HCT116 (cell line): ENCODE measurements around the gene GPC1. TPM values are rescaled to one million over a fixed set of nuclear protein-coding genes. Genes with fewer than 3 reads are reported as not detected.

Experiments used
- ATAC-seq: fragments of 200-7000 bp; cut with Tn5 transposase; 2 replicates; pipeline ENCODE4 v1.9.1; 2020; ENCODE audit warnings: mild to moderate bottlenecking, moderate library complexity
- BruUV-seq: library from RNA; stranded (reverse); fragments of 400-500 nt; replicated peaks from 2 replicates; lab custom pipeline; 2021; lab: Mats Ljungman, UMichigan
- CTCF ChIA-PET: fragments of 300-600 bp; sonication (Branson Sonifier 250); formaldehyde crosslinking; loops from one replicate; lab custom pipeline; 2021; ENCODE audit warnings: antibody characterized with exemption; lab: Charles Lee
- POLR2A ChIA-PET: fragments of 300-600, 350-600 bp; sonication (Branson Sonifier 250); formaldehyde crosslinking; loops from one replicate; lab custom pipeline; 2021; ENCODE audit warnings: antibody characterized with exemption; lab: Charles Lee
- RAD21 ChIA-PET, 2 experiments: fragments of 300-600 bp; sonication (Branson Sonifier 250); formaldehyde crosslinking; loops; one replicate each; lab custom pipeline; 2023; ENCODE audit warnings: low total read pairs in 2 of 2; ENCODE audit not compliant: uncharacterized antibody in 2 of 2, unreplicated experiment in 2 of 2, low non-redundant PET in 1 of 2; lab: Charles Lee
- DNase-seq: peaks from one replicate; pipeline ENCODE4 v3.0.0-alpha.2; 2010; ENCODE audit warnings: low read depth, low spot score
- H2AFZ ChIP-seq: fragments of 200-600 bp; shearing (Covaris generic), sonication (generic); 2 replicates; pipeline ENCODE4 v1.6.1; 2017; ENCODE audit warnings: low read depth, mixed run types, mixed read lengths, antibody characterized with exemption, low read length; ENCODE audit not compliant: poor library complexity, severe bottlenecking
- H3K27ac ChIP-seq: 2 replicates; pipeline ENCODE4 v1.5.1; 2012; ENCODE audit warnings: low read depth, low read length
- H3K27me3 ChIP-seq: fragments of 200-600 bp; sonication (generic); 2 replicates; pipeline ENCODE4 v1.6.1; 2016; ENCODE audit warnings: mixed run types, low read length, mixed read lengths; ENCODE audit not compliant: insufficient read depth
- H3K36me3 ChIP-seq, 2 experiments: fragments of 200-500 bp in 1 of 2; fragments of 200-600 bp in 1 of 2; sonication (Bioruptor generic) in 1 of 2; sonication (generic) in 1 of 2; 2 replicates each; pipeline versions ENCODE4 v1.5.1 to v1.6.1; 2014 to 2016; ENCODE audit warnings: low read length in 2 of 2, inconsistent platforms in 1 of 2, mixed read lengths in 1 of 2, mixed run types in 1 of 2; ENCODE audit not compliant: insufficient read depth in 2 of 2, control insufficient read depth in 1 of 2
- H3K4me1 ChIP-seq, 2 experiments: fragments of 200-600 bp in 1 of 2; sonication (generic) in 1 of 2; 2 replicates each; pipeline versions ENCODE4 v1.5.1 to v1.6.1; 2012 to 2017; ENCODE audit warnings: low read length in 2 of 2, inconsistent platforms in 1 of 2, mild to moderate bottlenecking in 1 of 2, mixed read lengths in 1 of 2, mixed run types in 1 of 2, moderate library complexity in 1 of 2; ENCODE audit not compliant: insufficient read depth in 2 of 2, control insufficient read depth in 1 of 2
- H3K4me2 ChIP-seq: fragments of 200-600 bp; sonication (generic); 2 replicates; pipeline ENCODE4 v1.6.1; 2017; ENCODE audit warnings: mixed run types, low read length, mixed read lengths
- H3K4me3 ChIP-seq, 2 experiments: fragments of 200-600 bp in 1 of 2; sonication (generic) in 1 of 2; replicated peaks in 1 of 2; 2 replicates each; pipeline ENCODE4 v1.5.1; 2011 to 2016; ENCODE audit warnings: low read length in 2 of 2, control low read depth in 1 of 2, low read depth in 1 of 2, mild to moderate bottlenecking in 1 of 2, mixed read lengths in 1 of 2, mixed run types in 1 of 2
- H3K79me2 ChIP-seq: fragments of 200-600 bp; sonication (generic); 2 replicates; pipeline ENCODE4 v1.6.1; 2017; ENCODE audit warnings: mild to moderate bottlenecking, mixed run types, low read length, moderate library complexity, mixed read lengths; ENCODE audit not compliant: insufficient read depth
- H3K9ac ChIP-seq: fragments of 200-600 bp; sonication (generic); 2 replicates; pipeline ENCODE4 v1.6.1; 2016; ENCODE audit warnings: low read length, mixed read lengths
- H3K9me2 ChIP-seq: fragments of 200-600 bp; sonication (generic), shearing (Covaris generic); 2 replicates; pipeline ENCODE4 v1.6.1; 2017; ENCODE audit warnings: mixed run types, mild to moderate bottlenecking, moderate library complexity; ENCODE audit not compliant: insufficient read depth
- H3K9me3 ChIP-seq, 2 experiments: fragments of 200-500 bp in 1 of 2; fragments of 200-600 bp in 1 of 2; sonication (Bioruptor generic) in 1 of 2; sonication (generic) in 1 of 2; 2 replicates each; pipeline ENCODE4 v1.6.1; 2014 to 2017; ENCODE audit warnings: low read length in 2 of 2, mixed read lengths in 2 of 2, inconsistent platforms in 1 of 2, low read depth in 1 of 2, mild to moderate bottlenecking in 1 of 2, mixed run types in 1 of 2, moderate library complexity in 1 of 2; ENCODE audit not compliant: control insufficient read depth in 1 of 2, insufficient read depth in 1 of 2
- H4K20me1 ChIP-seq: fragments of 200-600 bp; sonication (generic), shearing (Covaris generic); 2 replicates; pipeline ENCODE4 v1.6.1; 2017; ENCODE audit warnings: mixed run types, mild to moderate bottlenecking, moderate library complexity; ENCODE audit not compliant: insufficient read depth
- CBX3 ChIP-seq: IDR thresholded peaks from 2 replicates; pipeline ENCODE4 v1.6.1; 2012; ENCODE audit warnings: low read depth
- MAX ChIP-seq: IDR thresholded peaks from 2 replicates; pipeline ENCODE4 v1.6.1; 2012
- POLR2AphosphoS5 ChIP-seq: IDR thresholded peaks from 2 replicates; pipeline ENCODE4 v1.6.1; 2011; ENCODE audit warnings: mild to moderate bottlenecking, low read depth, low read length, moderate library complexity
- REST ChIP-seq: IDR thresholded peaks from 2 replicates; pipeline ENCODE4 v1.6.1; 2012; ENCODE audit warnings: low read depth
- SIN3A ChIP-seq: IDR thresholded peaks from 2 replicates; pipeline ENCODE4 v1.6.1; 2012; ENCODE audit warnings: low read depth
- TCF7L2 ChIP-seq: IDR thresholded peaks from 2 replicates; pipeline ENCODE4 v1.7.0; 2011; ENCODE audit warnings: borderline replicate concordance, inconsistent platforms; ENCODE audit not compliant: insufficient read depth, insufficient read length; ENCODE audit errors: extremely low read depth
- YY1 ChIP-seq: IDR thresholded peaks from 2 replicates; pipeline ENCODE4 v1.6.1; 2011; ENCODE audit warnings: low read length, low read depth, moderate library complexity, mild to moderate bottlenecking; ENCODE audit not compliant: insufficient replicate concordance; ENCODE audit errors: extremely low read depth
- intact Hi-C: fragments of 100-400 bp; cut with micrococcal nuclease; formaldehyde crosslinking; loops from 2 replicates; pipeline ENCODE4 v1.10.0; 2022
- total RNA-seq: library from RNA; stranded (reverse); gene quantifications from one replicate; pipeline ENCODE4 v1.2.1, GENCODE V29; 2021; ENCODE audit not compliant: unreplicated experiment
- TF ChIP-seq, protein P1 (sequence below): IDR thresholded peaks from 2 replicates; pipeline ENCODE4 v1.6.1; 2012

Gene GPC1
- total RNA-seq, 1 experiment from 2014 or later = 79.1 TPM

DNA sequence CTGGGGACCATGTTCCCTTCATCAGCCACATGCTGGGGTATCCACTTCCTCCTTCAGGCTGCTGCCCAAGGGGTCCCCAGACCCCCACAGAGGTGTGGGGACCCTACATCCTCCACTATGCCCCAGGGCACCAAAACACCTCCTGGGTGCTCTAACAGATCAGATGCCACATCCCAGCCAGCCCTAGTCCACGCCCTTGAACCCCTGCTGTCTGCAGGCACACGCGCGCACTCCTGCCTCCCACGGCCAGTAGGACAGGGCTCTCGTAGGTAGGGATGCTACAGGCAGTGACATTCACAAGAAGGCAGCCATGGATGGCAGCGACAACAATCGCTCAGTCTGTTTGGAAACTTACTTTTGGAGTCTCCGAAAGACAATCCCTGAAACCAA lies 3.0 kb upstream of the GPC1 start:
- POLR2A ChIA-PET = no interaction called here

More for the DNA sequence above, 3.0 kb upstream of the GPC1 start:
- Histone ChIP-seq H3K36me3 (no peaks in the 10 kb centered on the region), H4K20me1 (no peaks in the 10 kb centered on the region), H3K9me3 (no peaks in the 10 kb centered on the region), H2AFZ (no peak overlapping the region), H3K27ac (no peak overlapping the region), H3K4me1 (peaks cover 22 to 45% of the 10 kb centered on the region in 2 experiments), H3K79me2 (peaks cover 23% of the 10 kb centered on the region), H3K27me3 (no peaks in the 10 kb centered on the region), H3K4me3 (no peak overlapping the region), H3K9ac (no peak overlapping the region), H3K9me2 (no peaks in the 10 kb centered on the region), H3K4me2 (no peak overlapping the region)
- no TSS peak for BruUV-seq
- DNase-seq (no peak), ATAC-seq (no peak)
- intact Hi-C loops = loop anchor here (10.0 kb wide), 1 partner anchor 138 kb away; no protein-coding TSS in a partner anchor
- TF ChIP-seq TCF7L2 (no peak), CBX3 (no peak), YY1 (no peak), MAX (no peak), SIN3A (no peak), REST (no peak), POLR2AphosphoS5 (0 out of 2 replicates have a peak, but pooled peaks have one; percentile 16)
- TF ChIP-seq, protein P1, sequence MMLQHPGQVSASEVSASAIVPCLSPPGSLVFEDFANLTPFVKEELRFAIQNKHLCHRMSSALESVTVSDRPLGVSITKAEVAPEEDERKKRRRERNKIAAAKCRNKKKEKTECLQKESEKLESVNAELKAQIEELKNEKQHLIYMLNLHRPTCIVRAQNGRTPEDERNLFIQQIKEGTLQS = no peak
- ChIA-PET CTCF (interaction anchor here (1.3 kb wide), 1 partner anchor 199 kb away, joined by 3 read pairs; no protein-coding TSS in a partner anchor), RAD21 (interaction anchor here in 1 of 2 experiments (0.9 kb wide), 1 partner anchor 46 kb away, joined by 4 read pairs; no protein-coding TSS in a partner anchor)
